MM.1S (cell line): ENCODE results near the gene TXLNA.

Source experiments
- EZH2 ChIP-seq: fragments of 300-600 bp; sonication (generic); optimal IDR thresholded peaks from 2 replicates; pipeline ENCODE3; 2017; ENCODE audit warnings: low read depth, mild to moderate bottlenecking, antibody characterized with exemption, low read length, mixed read lengths
- TF ChIP-seq, protein P1 (sequence below): fragments of 300-600 bp; sonication (generic); IDR thresholded peaks from 2 replicates; pipeline ENCODE4 v1.5.1; 2016; ENCODE audit warnings: antibody characterized with exemption, low read length, mixed read lengths

DNA sequence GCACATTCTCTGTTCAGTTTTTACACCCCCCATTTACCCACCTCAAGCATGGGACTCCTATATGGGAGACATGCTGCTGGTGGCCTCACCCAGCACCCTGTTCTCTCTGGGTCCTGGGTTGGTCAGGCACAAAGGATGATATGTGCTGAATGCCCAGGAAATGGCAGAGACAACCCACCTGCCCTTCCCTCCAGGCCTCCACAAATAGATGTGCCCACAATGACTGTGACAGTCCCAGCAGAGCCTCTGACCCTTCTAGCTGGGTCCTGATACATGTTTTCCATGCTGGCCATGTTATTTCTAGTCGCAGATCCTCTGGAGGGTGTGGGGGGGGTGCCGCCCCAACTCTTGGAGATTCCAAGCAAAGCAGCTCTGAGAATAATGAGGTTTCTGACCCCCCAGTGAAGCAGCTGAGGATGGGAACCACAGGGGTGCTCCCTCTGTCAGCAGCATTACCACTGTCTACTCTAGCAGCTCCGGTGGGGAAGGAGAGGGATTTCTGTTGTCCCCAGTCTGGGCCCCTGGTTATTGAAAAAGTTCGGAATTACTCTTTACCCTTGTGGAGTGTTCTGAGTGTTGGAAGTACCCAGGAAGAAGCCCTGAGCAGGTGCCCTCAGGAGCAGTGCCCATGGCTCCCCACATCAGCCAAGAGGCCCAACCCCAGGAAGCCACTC is 19.7 kb downstream of the TXLNA start:
- TF ChIP-seq, protein P1, sequence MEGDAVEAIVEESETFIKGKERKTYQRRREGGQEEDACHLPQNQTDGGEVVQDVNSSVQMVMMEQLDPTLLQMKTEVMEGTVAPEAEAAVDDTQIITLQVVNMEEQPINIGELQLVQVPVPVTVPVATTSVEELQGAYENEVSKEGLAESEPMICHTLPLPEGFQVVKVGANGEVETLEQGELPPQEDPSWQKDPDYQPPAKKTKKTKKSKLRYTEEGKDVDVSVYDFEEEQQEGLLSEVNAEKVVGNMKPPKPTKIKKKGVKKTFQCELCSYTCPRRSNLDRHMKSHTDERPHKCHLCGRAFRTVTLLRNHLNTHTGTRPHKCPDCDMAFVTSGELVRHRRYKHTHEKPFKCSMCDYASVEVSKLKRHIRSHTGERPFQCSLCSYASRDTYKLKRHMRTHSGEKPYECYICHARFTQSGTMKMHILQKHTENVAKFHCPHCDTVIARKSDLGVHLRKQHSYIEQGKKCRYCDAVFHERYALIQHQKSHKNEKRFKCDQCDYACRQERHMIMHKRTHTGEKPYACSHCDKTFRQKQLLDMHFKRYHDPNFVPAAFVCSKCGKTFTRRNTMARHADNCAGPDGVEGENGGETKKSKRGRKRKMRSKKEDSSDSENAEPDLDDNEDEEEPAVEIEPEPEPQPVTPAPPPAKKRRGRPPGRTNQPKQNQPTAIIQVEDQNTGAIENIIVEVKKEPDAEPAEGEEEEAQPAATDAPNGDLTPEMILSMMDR: no peak
- no peak for TF ChIP-seq EZH2
